Calu3 (cell line): Measurements from ENCODE around the gene LMF2. TPM values are rescaled to one million over a fixed set of nuclear protein-coding genes. Genes with fewer than 3 reads are reported as not detected.

Experiments used
- BruUV-seq: library from RNA; stranded (reverse); fragments of 400-500 nt; replicated peaks from 2 replicates; lab custom pipeline; 2021; lab: Mats Ljungman, UMichigan
- CTCF ChIA-PET: fragments of 300-600 bp; sonication (Branson Sonifier 250); formaldehyde crosslinking; loops from one replicate; lab custom pipeline; 2022; ENCODE audit warnings: antibody characterized with exemption; lab: Charles Lee
- DNase-seq: peaks from one replicate; pipeline ENCODE4 v3.0.0; 2022
- H3K27ac Mint-ChIP-seq: one replicate; pipeline ENCODE4 v1.8.0; 2022; ENCODE audit warnings: mixed read lengths; ENCODE audit not compliant: unreplicated experiment
- H3K27me3 Mint-ChIP-seq: one replicate; pipeline ENCODE4 v1.8.0; 2022; ENCODE audit warnings: mixed read lengths; ENCODE audit not compliant: unreplicated experiment
- H3K36me3 Mint-ChIP-seq: one replicate; pipeline ENCODE4 v1.8.0; 2022; ENCODE audit warnings: mild to moderate bottlenecking, moderate library complexity, mixed read lengths; ENCODE audit not compliant: insufficient read depth, unreplicated experiment
- H3K4me1 Mint-ChIP-seq: one replicate; pipeline ENCODE4 v1.8.0; 2022; ENCODE audit warnings: mild to moderate bottlenecking, low read depth, mixed read lengths; ENCODE audit not compliant: unreplicated experiment
- H3K4me3 Mint-ChIP-seq: one replicate; pipeline ENCODE4 v1.8.0; 2022; ENCODE audit warnings: mild to moderate bottlenecking, low read depth, moderate library complexity, mixed read lengths; ENCODE audit not compliant: unreplicated experiment
- H3K9me3 Mint-ChIP-seq: one replicate; pipeline ENCODE4 v1.8.0; 2022; ENCODE audit warnings: low read depth, mixed read lengths; ENCODE audit not compliant: unreplicated experiment
- CTCF ChIP-seq: fragments of 200-600 bp; IDR thresholded peaks from one replicate; pipeline ENCODE4 v1.8.0; 2022; ENCODE audit warnings: antibody characterized with exemption; ENCODE audit not compliant: unreplicated experiment
- intact Hi-C: fragments of 100-400 bp; cut with micrococcal nuclease; formaldehyde crosslinking; loops from one replicate; pipeline ENCODE4 v1.10.0; 2022; ENCODE audit not compliant: unreplicated experiment
- total RNA-seq: library from RNA; stranded (reverse); gene quantifications from 2 replicates; pipeline ENCODE4 v1.2.3, GENCODE V29; 2022

Gene LMF2
- total RNA-seq, 1 experiment from 2014 or later = 85.2 TPM

- no peak for DNase-seq
- Mint-ChIP-seq H3K4me3 (no peak overlapping the region), H3K4me1 (peaks cover 35% of the 10 kb centered on the region), H3K27me3 (no peaks in the 10 kb centered on the region), H3K36me3 (peaks cover 35% of the 10 kb centered on the region), H3K9me3 (no peaks in the 10 kb centered on the region), H3K27ac (no peak overlapping the region)
- no peak for TF ChIP-seq CTCF
- BruUV-seq = no TSS peak
- intact Hi-C loops = no loop called here
- CTCF ChIA-PET = no interaction called here
Observed at GRCh38 chr22:50488886-50489285, 18.6 kb downstream of the LMF2 start.

- intact Hi-C loops = no loop called here
- H3K9me3 Mint-ChIP-seq = no peaks in the 10 kb centered on the region
- H3K4me1 Mint-ChIP-seq = peaks cover 38% of the 10 kb centered on the region
- H3K27me3 Mint-ChIP-seq = no peaks in the 10 kb centered on the region
- no peak for TF ChIP-seq CTCF
- no TSS peak for BruUV-seq
- no peak for DNase-seq
- H3K27ac Mint-ChIP-seq = no peak overlapping the region
- no peak overlapping the region for H3K4me3 Mint-ChIP-seq
- peaks cover 43% of the 10 kb centered on the region for H3K36me3 Mint-ChIP-seq
- CTCF ChIA-PET = no interaction called here
Observed at GRCh38 chr22:50488006-50488677, 19.4 kb downstream of the LMF2 start.

- no TSS peak for BruUV-seq
- Mint-ChIP-seq H3K36me3 (peaks cover 50% of the 10 kb centered on the region), H3K9me3 (no peaks in the 10 kb centered on the region), H3K27me3 (no peaks in the 10 kb centered on the region), H3K4me3 (no peak overlapping the region), H3K4me1 (peaks cover 38% of the 10 kb centered on the region), H3K27ac (peak overlapping the region; percentile 85)
- DNase-seq = no peak
- CTCF ChIA-PET = no interaction called here
- intact Hi-C loops = no loop called here
- no peak for TF ChIP-seq CTCF
Observed at GRCh38 chr22:50487290-50488005, 20.1 kb downstream of the LMF2 start.

- CTCF ChIA-PET = no interaction called here
- no TSS peak for BruUV-seq
- H3K4me3 Mint-ChIP-seq = peak within 1 kb of the TSS; percentile 24
Observed at GRCh38 chr22:50486561-50487289, 20.8 kb downstream of the LMF2 start, which contains the start of gene MIOX. MIOX (plus strand) TSS chr22:50486859; CDS start chr22:50486898, 39 bp downstream.

More at GRCh38 chr22:50486561-50487289, 20.8 kb downstream of the LMF2 start, which contains the start of gene MIOX:
- no peak for TF ChIP-seq CTCF
- Mint-ChIP-seq H3K4me1 (peaks cover 38% of the 10 kb centered on the region), H3K9me3 (no peaks in the 10 kb centered on the region), H3K36me3 (peaks cover 57% of the 10 kb centered on the region), H3K27me3 (no peaks in the 10 kb centered on the region), H3K27ac (peak within 1 kb of the TSS; percentile 85)
- no peak for DNase-seq
- intact Hi-C loops = no loop called here
